WERI-Rb-1 (cell line): ENCODE data around the gene GRK4.

Source experiments
- DNase-seq: peaks from one replicate; pipeline ENCODE4 v3.0.0-alpha.2; 2020
- H3K27ac ChIP-seq: fragments of 250-450 bp; sonication (Bioruptor Pico); 2 replicates; pipeline ENCODE4 v1.5.1; 2020; ENCODE audit warnings: mild to moderate bottlenecking, moderate library complexity
- H3K27me3 ChIP-seq: fragments of 250-450 bp; sonication (Bioruptor Pico); 2 replicates; pipeline ENCODE4 v1.5.1; 2021; ENCODE audit warnings: mild to moderate bottlenecking, low read depth, moderate library complexity; ENCODE audit not compliant: insufficient read depth, severe bottlenecking
- H3K36me3 ChIP-seq: fragments of 250-450 bp; sonication (Bioruptor Pico); 2 replicates; pipeline ENCODE4 v1.5.1; 2020; ENCODE audit warnings: mild to moderate bottlenecking, moderate library complexity
- H3K4me3 ChIP-seq: 2 replicates; pipeline ENCODE4 v1.5.1; 2011; ENCODE audit warnings: low read depth, mild to moderate bottlenecking, control low read depth, low read length
- H3K9me3 ChIP-seq: fragments of 250-450 bp; sonication (Bioruptor Pico); 2 replicates; pipeline ENCODE4 v1.5.1; 2021; ENCODE audit warnings: mild to moderate bottlenecking, moderate library complexity; ENCODE audit not compliant: severe bottlenecking
- TF ChIP-seq, protein P1 (sequence below): IDR thresholded peaks from 2 replicates; pipeline ENCODE4 v1.5.1; 2011; ENCODE audit warnings: low read depth, mild to moderate bottlenecking, control low read depth, inconsistent platforms, low read length

GRK4 gene

DNA sequence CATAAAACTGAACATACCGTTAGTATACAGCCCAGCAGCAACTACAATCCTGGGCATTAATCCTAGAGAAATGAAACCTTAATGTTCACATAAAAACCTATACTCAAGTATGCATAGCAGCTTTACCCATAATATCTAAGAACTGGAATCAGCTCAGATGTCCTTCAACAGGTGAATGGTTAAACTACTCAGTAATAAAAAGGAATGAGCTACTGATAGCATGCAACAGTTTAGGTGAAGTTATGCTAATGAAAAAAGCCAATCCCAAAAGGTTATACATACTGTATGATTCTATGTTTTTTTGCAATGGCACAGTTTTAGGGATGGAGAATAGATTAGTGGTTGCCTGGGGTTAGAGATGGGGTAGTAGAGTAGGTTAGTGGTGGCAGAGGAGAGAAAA is 120.4 kb downstream of the GRK4 start:
- TF ChIP-seq, protein P1, sequence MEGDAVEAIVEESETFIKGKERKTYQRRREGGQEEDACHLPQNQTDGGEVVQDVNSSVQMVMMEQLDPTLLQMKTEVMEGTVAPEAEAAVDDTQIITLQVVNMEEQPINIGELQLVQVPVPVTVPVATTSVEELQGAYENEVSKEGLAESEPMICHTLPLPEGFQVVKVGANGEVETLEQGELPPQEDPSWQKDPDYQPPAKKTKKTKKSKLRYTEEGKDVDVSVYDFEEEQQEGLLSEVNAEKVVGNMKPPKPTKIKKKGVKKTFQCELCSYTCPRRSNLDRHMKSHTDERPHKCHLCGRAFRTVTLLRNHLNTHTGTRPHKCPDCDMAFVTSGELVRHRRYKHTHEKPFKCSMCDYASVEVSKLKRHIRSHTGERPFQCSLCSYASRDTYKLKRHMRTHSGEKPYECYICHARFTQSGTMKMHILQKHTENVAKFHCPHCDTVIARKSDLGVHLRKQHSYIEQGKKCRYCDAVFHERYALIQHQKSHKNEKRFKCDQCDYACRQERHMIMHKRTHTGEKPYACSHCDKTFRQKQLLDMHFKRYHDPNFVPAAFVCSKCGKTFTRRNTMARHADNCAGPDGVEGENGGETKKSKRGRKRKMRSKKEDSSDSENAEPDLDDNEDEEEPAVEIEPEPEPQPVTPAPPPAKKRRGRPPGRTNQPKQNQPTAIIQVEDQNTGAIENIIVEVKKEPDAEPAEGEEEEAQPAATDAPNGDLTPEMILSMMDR, result no peak
- Histone ChIP-seq H3K4me3 (no peak overlapping the region), H3K27me3 (no peaks in the 10 kb centered on the region), H3K9me3 (no peaks in the 10 kb centered on the region), H3K27ac (no peak overlapping the region), H3K36me3 (peaks cover 21% of the 10 kb centered on the region)
- DNase-seq, result no peak

DNA sequence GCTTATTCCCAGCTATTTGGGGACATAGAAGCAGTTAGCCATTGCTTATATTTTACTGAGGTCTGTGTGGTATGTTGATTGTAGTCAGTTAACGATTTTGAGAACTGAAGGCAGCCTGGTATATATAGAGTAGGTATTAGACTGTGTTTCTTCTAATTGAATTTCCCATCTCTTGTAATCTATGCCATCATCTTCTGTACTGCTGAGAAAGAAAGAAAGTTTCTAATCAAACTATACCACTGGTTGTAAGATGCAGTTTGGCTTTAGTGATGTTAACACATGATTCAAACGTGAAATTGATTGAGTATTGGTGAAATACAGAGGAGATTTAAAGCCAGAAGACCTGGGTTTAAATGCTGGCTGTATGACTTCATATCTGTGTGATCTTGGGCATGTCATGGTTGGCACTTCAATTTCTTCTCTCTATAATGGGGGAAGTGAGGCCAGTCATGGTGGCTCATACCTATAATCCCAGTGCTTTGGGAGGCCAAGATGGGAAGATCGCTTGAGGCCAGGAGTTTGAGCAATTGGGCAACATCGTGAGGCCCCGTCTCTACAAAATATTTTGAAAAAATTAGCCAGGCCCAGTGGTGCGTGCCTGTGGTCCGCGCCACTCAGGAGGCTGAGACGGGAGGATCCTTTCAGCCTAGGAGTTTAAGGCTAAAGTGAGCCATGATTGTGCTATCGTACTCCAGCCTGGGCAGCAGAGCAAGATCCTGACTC is 122.7 kb downstream of the GRK4 start:
- H3K9me3 ChIP-seq, result no peaks in the 10 kb centered on the region
- H3K27me3 ChIP-seq, result no peaks in the 10 kb centered on the region
- DNase-seq, result no peak
- H3K4me3 ChIP-seq, result no peak overlapping the region
- TF ChIP-seq, protein P1, result no peak
- H3K27ac ChIP-seq, result no peak overlapping the region
- peaks cover 30% of the 10 kb centered on the region for H3K36me3 ChIP-seq

DNA sequence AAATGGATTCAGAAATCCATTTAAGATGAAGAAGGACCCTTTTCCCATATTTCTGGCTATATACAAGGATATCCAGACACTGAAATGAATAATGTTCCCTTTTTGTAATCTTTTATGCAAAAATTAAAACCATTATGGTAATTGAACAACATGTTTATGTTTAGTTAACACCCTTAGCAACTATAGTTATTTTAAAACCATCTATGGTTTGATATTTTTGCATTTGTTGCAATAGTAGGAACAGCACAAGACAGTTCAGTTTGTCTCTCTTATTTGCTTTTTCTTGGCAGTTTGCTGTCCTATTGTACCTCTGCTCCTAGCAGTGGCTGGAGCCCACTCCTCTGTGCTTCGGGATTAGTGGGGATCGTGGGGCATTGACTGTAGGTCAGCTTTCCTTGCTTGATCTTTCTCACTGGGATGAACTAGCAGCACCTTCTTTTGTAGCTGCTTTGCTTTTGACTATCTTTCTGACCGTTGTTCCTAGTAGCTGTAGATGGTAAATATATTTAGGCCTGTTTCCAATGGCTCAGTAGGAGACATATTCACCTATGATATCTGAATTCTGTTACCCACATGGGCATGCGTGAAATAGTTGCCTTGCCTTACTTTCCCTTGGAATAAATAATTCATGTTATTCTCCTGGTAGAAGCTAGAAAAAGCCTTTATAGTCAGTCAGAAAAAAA is 123.9 kb downstream of the GRK4 start:
- Histone ChIP-seq H3K36me3 (peaks cover 30% of the 10 kb centered on the region), H3K27me3 (no peaks in the 10 kb centered on the region), H3K27ac (no peak overlapping the region), H3K4me3 (no peak overlapping the region), H3K9me3 (no peaks in the 10 kb centered on the region)
- TF ChIP-seq, protein P1, result no peak
- no peak for DNase-seq
